HG02798 (cell line): Measurements from ENCODE around the gene GPATCH2.

ENCODE experiments used
- ATAC-seq: cut with Tn5 transposase; IDR thresholded peaks from one replicate; pipeline ENCODE4 v1.9.1; 2021; ENCODE audit warnings: mild to moderate bottlenecking; ENCODE audit not compliant: unreplicated experiment, poor library complexity

The GPATCH2 gene

GRCh38 chr1:217462159-217462558 lies 168.7 kb downstream of the GPATCH2 start:
- no peak for ATAC-seq

GRCh38 chr1:217457016-217457415 lies 173.9 kb downstream of the GPATCH2 start:
- no peak for ATAC-seq

- no peak for ATAC-seq
Observed at GRCh38 chr1:217456261-217456660, 174.6 kb downstream of the GPATCH2 start.

GRCh38 chr1:217453816-217454215 lies 177.1 kb downstream of the GPATCH2 start:
- no peak for ATAC-seq

GRCh38 chr1:217449370-217449769 lies 181.5 kb downstream of the GPATCH2 start:
- ATAC-seq, result no peak

- ATAC-seq, result no peak
Observed at GRCh38 chr1:217443845-217444244, 187.0 kb downstream of the GPATCH2 start.

- ATAC-seq, result no peak
Observed at GRCh38 chr1:217437376-217437775, 193.5 kb downstream of the GPATCH2 start.

- no peak for ATAC-seq
Observed at GRCh38 chr1:217435204-217435603, 195.7 kb downstream of the GPATCH2 start.

GRCh38 chr1:217433664-217434063 lies 197.2 kb downstream of the GPATCH2 start:
- ATAC-seq, result no peak

GRCh38 chr1:217432339-217432738 lies 198.6 kb downstream of the GPATCH2 start:
- ATAC-seq, result no peak

GRCh38 chr1:217431395-217431794 lies 199.5 kb downstream of the GPATCH2 start:
- no peak for ATAC-seq

- ATAC-seq, result no peak
Observed at GRCh38 chr1:217425422-217425821, 205.5 kb downstream of the GPATCH2 start.

- ATAC-seq, result no peak
Observed at GRCh38 chr1:217419194-217419551, 211.7 kb downstream of the GPATCH2 start.

- no peak for ATAC-seq
Observed at GRCh38 chr1:217418269-217419193, 212.4 kb downstream of the GPATCH2 start.

- ATAC-seq, result no peak
Observed at GRCh38 chr1:217417363-217417762, 213.5 kb downstream of the GPATCH2 start.

GRCh38 chr1:217407534-217408001 lies 223.3 kb downstream of the GPATCH2 start:
- ATAC-seq, result no peak

- no peak for ATAC-seq
Observed at GRCh38 chr1:217403026-217403720, 227.7 kb downstream of the GPATCH2 start.

- ATAC-seq, result no peak
Observed at GRCh38 chr1:217402301-217402700, 228.6 kb downstream of the GPATCH2 start.

GRCh38 chr1:217393896-217394295 lies 237.0 kb downstream of the GPATCH2 start:
- ATAC-seq, result no peak

GRCh38 chr1:217392441-217392840 lies 238.4 kb downstream of the GPATCH2 start:
- ATAC-seq, result no peak

GRCh38 chr1:217389895-217390294 lies 241.0 kb downstream of the GPATCH2 start:
- peak; percentile 50 for ATAC-seq
